ENCODE measurements around the gene GSTO2.

Gene GSTO2

GRCh38 chr10:104251443-104251842, 17.5 kb upstream of the GSTO2 start:
- Histone ChIP-seq H3K9me3 (no peaks in the 10 kb centered on the region), H3K4me3 (no peak overlapping the region), H3K36me3 (no peaks in the 10 kb centered on the region), H3K27ac (no peak overlapping the region), H3K4me1 (peaks cover 0 to 11% (median 7%) of the 10 kb centered on the region in 4 donors), H3K27me3 (no peaks in the 10 kb centered on the region)
- TF ChIP-seq CTCF (IDR thresholded peaks at IDR 0.05), result no peak
- intact Hi-C loops (cut with DNase I; ENCODE audit: low total_unique reads), result no loop called here
- DNase-seq, result no peak

GRCh38 chr10:104252368-104252767, 16.6 kb upstream of the GSTO2 start:
- no peaks in the 10 kb centered on the region for H3K27me3 ChIP-seq
- H3K4me3 ChIP-seq, result no peak overlapping the region
- H3K36me3 ChIP-seq, result peaks cover 0 to 1% (median under 1%) of the 10 kb centered on the region in 3 donors
- peaks cover 0 to 20% (median 11%) of the 10 kb centered on the region in 4 donors for H3K4me1 ChIP-seq
- H3K9me3 ChIP-seq, result no peaks in the 10 kb centered on the region
- intact Hi-C loops (cut with DNase I; ENCODE audit: low total_unique reads), result no loop called here
- no peak overlapping the region for H3K27ac ChIP-seq
- DNase-seq, result no peak
- TF ChIP-seq CTCF (IDR thresholded peaks at IDR 0.05), result no peak

GRCh38 chr10:104253106-104253505, 15.9 kb upstream of the GSTO2 start:
- DNase-seq, result no peak
- Histone ChIP-seq H3K27ac (no peak overlapping the region), H3K9me3 (no peaks in the 10 kb centered on the region), H3K4me1 (peaks cover 0 to 23% (median 11%) of the 10 kb centered on the region in 4 donors), H3K27me3 (no peaks in the 10 kb centered on the region), H3K36me3 (peaks cover 0 to 9% (median 8%) of the 10 kb centered on the region in 3 donors), H3K4me3 (no peak overlapping the region)
- intact Hi-C loops (cut with DNase I; ENCODE audit: low total_unique reads), result no loop called here
- TF ChIP-seq CTCF (IDR thresholded peaks at IDR 0.05), result no peak

GRCh38 chr10:104253606-104254410, 15.2 kb upstream of the GSTO2 start:
- H3K27me3 ChIP-seq, result no peaks in the 10 kb centered on the region
- DNase-seq, result no peak
- intact Hi-C loops (cut with DNase I; ENCODE audit: low total_unique reads), result no loop called here

GRCh38 chr10:104254493-104255310, 14.3 kb upstream of the GSTO2 start, which contains the start of gene GSTO1:
Gene GSTO1 (plus strand): TSS chr10:104254892. CDS start chr10:104254929, 37 bp downstream.
- DNase-seq, result peak; percentile 87 to 93
- TF ChIP-seq CTCF (IDR thresholded peaks at IDR 0.05), result peak in 1 of 2 experiments; percentile 4
- intact Hi-C loops (cut with DNase I; ENCODE audit: low total_unique reads), result no loop called here
- H3K9me3 ChIP-seq, result no peaks in the 10 kb centered on the region
- peak within 1 kb of the TSS; percentile 90 to 92 for H3K4me3 ChIP-seq
- H3K36me3 ChIP-seq, result peaks cover 7 to 22% (median 21%) of the 10 kb centered on the region in 3 donors
- H3K27ac ChIP-seq, result peak within 1 kb of the TSS; percentile 97
- peaks cover 0 to 29% (median 14%) of the 10 kb centered on the region in 4 donors for H3K4me1 ChIP-seq
- no peaks in the 10 kb centered on the region for H3K27me3 ChIP-seq

More at GRCh38 chr10:104253606-104254410, 15.2 kb upstream of the GSTO2 start:
- H3K4me3 ChIP-seq, result peak overlapping the region; percentile 90 to 92
- TF ChIP-seq CTCF (IDR thresholded peaks at IDR 0.05), result no peak
- H3K27ac ChIP-seq, result peak overlapping the region; percentile 97
- H3K4me1 ChIP-seq, result peaks cover 0 to 23% (median 11%) of the 10 kb centered on the region in 4 donors
- H3K9me3 ChIP-seq, result no peaks in the 10 kb centered on the region
- H3K36me3 ChIP-seq, result peaks cover 4 to 15% (median 15%) of the 10 kb centered on the region in 3 donors

Measured in tibial artery (tissue), 4 donors.